Mesothelial cell of epicardium (in vitro differentiated cells): ENCODE measurements around the gene CELF6. TPM values are rescaled to one million over a fixed set of nuclear protein-coding genes. Genes with fewer than 3 reads are reported as not detected.

Experiments used
- DNase-seq, 2 experiments: peaks; one replicate each; pipeline ENCODE4 v3.0.0; 2021; ENCODE audit warnings: low spot score in 2 of 2; ENCODE audit not compliant: unreplicated experiment in 2 of 2
- H3K27ac Mint-ChIP-seq: 2 replicates; pipeline ENCODE4 v1.8.0; 2021; ENCODE audit warnings: mixed read lengths
- H3K27me3 Mint-ChIP-seq: 2 replicates; pipeline ENCODE4 v1.8.0; 2021; ENCODE audit warnings: low read depth, mixed read lengths
- H3K36me3 Mint-ChIP-seq: 2 replicates; pipeline ENCODE4 v1.8.0; 2021; ENCODE audit warnings: mixed read lengths
- H3K4me1 Mint-ChIP-seq: 2 replicates; pipeline ENCODE4 v1.8.0; 2021; ENCODE audit warnings: mixed read lengths
- H3K4me3 Mint-ChIP-seq: 2 replicates; pipeline ENCODE4 v1.8.0; 2021; ENCODE audit warnings: mild to moderate bottlenecking, moderate library complexity, mixed read lengths
- H3K9me3 Mint-ChIP-seq: 2 replicates; pipeline ENCODE4 v1.8.0; 2021; ENCODE audit warnings: mixed read lengths
- total RNA-seq: library from RNA; stranded (reverse); gene quantifications from 3 replicates; pipeline ENCODE4 v1.2.1, GENCODE V29; 2021
- TF ChIP-seq, protein P1 (sequence below): fragments of 200-600 bp; sonication (generic); IDR thresholded peaks from one replicate; pipeline ENCODE4 v1.5.0; 2021; ENCODE audit warnings: antibody characterized with exemption; ENCODE audit not compliant: unreplicated experiment

The CELF6 gene
- total RNA-seq, 1 donor from 2014 or later, result 1.2 TPM

GRCh38 chr15:72252663-72253299, 67.2 kb downstream of the CELF6 start:
- no peaks in the 10 kb centered on the region for H3K27me3 Mint-ChIP-seq
- no peak overlapping the region for H3K4me3 Mint-ChIP-seq
- H3K27ac Mint-ChIP-seq, result no peak overlapping the region
- H3K9me3 Mint-ChIP-seq, result no peaks in the 10 kb centered on the region
- peaks cover 48% of the 10 kb centered on the region for H3K36me3 Mint-ChIP-seq
- H3K4me1 Mint-ChIP-seq, result no peaks in the 10 kb centered on the region
- TF ChIP-seq, protein P1, sequence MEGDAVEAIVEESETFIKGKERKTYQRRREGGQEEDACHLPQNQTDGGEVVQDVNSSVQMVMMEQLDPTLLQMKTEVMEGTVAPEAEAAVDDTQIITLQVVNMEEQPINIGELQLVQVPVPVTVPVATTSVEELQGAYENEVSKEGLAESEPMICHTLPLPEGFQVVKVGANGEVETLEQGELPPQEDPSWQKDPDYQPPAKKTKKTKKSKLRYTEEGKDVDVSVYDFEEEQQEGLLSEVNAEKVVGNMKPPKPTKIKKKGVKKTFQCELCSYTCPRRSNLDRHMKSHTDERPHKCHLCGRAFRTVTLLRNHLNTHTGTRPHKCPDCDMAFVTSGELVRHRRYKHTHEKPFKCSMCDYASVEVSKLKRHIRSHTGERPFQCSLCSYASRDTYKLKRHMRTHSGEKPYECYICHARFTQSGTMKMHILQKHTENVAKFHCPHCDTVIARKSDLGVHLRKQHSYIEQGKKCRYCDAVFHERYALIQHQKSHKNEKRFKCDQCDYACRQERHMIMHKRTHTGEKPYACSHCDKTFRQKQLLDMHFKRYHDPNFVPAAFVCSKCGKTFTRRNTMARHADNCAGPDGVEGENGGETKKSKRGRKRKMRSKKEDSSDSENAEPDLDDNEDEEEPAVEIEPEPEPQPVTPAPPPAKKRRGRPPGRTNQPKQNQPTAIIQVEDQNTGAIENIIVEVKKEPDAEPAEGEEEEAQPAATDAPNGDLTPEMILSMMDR, result no peak
- DNase-seq, result no peak

GRCh38 chr15:72249142-72249810, 70.7 kb downstream of the CELF6 start:
- Mint-ChIP-seq H3K4me1 (no peaks in the 10 kb centered on the region), H3K9me3 (no peaks in the 10 kb centered on the region), H3K27ac (no peak overlapping the region), H3K36me3 (peaks cover 52% of the 10 kb centered on the region), H3K27me3 (no peaks in the 10 kb centered on the region), H3K4me3 (no peak overlapping the region)
- TF ChIP-seq, protein P1, result no peak
- DNase-seq, result no peak

DNA sequence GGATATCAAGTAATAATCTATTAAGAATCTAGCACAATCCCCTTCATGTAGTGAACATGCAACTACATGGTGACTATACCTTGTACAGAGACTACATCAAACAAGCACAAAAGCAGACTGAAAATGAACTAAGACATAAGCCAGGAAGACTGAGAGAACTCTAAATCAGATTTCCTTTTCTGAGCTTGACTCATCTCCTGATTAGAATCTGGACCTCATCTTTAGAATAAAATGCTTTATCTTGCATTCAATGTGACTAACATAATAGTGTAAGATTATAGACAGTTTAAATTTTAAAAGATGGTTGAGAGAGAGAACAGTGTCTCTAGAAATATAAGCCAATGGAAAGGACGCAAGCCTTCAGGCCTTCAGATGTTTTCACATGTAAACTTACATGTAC, 71.4 kb downstream of the CELF6 start:
- Mint-ChIP-seq H3K4me1 (no peaks in the 10 kb centered on the region), H3K9me3 (no peaks in the 10 kb centered on the region), H3K27ac (no peak overlapping the region), H3K36me3 (peaks cover 51% of the 10 kb centered on the region), H3K4me3 (no peak overlapping the region), H3K27me3 (no peaks in the 10 kb centered on the region)
- TF ChIP-seq, protein P1, result no peak
- no peak for DNase-seq

DNA sequence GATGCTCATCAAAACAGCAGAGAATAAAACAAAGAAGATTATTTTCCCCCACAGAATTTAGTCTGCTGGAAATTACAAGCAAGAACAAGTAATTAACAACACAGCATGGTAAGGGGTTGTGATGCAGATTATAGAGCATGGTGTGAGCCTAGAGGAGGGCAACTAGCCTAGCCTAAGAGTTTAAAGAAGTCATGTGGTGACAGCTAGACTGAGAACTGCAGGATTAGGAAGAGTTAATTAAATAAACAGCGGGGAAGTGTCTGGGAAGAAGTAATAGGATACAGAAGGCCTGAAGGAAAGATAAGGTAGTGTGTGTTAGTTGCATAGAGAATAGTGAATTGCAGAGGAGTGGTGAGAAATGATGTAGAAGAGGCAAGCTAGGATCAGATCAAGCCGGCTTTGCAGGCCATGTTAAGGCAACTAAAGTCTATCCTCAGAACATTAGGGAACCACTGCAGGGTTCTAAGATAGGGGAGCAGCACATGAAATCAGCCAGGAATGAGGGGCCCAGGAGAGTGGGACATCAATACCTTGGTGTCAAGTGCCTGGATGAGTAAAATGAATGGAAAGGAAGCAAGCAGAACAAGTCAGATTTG, 77.1 kb downstream of the CELF6 start:
- Mint-ChIP-seq H3K4me3 (no peak overlapping the region), H3K36me3 (peaks cover 40% of the 10 kb centered on the region), H3K27me3 (no peaks in the 10 kb centered on the region), H3K27ac (no peak overlapping the region), H3K9me3 (no peaks in the 10 kb centered on the region), H3K4me1 (no peaks in the 10 kb centered on the region)
- DNase-seq, result no peak
- TF ChIP-seq, protein P1, result no peak

DNA sequence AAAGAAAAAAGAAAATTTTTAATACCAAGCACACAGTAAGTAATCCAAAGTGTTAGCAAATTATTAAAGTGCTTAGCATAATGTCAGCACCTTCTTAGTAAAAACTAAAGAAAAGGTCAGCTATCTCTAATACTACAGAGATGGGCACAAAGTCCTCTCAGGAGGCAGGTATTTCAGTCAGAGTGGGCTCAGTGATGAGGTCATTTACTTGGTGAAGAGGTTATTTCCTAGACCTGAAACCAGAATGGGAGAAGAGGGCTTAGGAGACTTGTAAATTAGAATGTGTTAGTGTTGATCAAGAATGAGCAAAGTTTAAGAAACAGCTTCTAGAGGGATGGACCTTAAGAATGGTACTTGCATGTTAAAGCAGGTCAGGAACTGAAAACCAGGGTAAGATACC, 80.3 kb downstream of the CELF6 start:
- no peak for DNase-seq
- H3K27ac Mint-ChIP-seq, result no peak overlapping the region
- no peaks in the 10 kb centered on the region for H3K27me3 Mint-ChIP-seq
- TF ChIP-seq, protein P1, result no peak
- no peak overlapping the region for H3K4me3 Mint-ChIP-seq
- no peaks in the 10 kb centered on the region for H3K4me1 Mint-ChIP-seq
- peaks cover 27% of the 10 kb centered on the region for H3K36me3 Mint-ChIP-seq
- no peaks in the 10 kb centered on the region for H3K9me3 Mint-ChIP-seq
